Osteoblast (primary cell): ENCODE data around the gene SLCO2B1. TPM values are rescaled to one million over a fixed set of nuclear protein-coding genes. Genes with fewer than 3 reads are reported as not detected.

Source experiments
- DNase-seq: peaks from one replicate; pipeline ENCODE4 v3.0.0; 2011; ENCODE audit warnings: low spot score, mixed read lengths; ENCODE audit not compliant: insufficient read length; ENCODE audit errors: missing footprints
- H2AFZ ChIP-seq: 2 replicates; pipeline ENCODE4 v1.6.0; 2011; ENCODE audit warnings: mild to moderate bottlenecking, low read length
- H3K27ac ChIP-seq: 2 replicates; pipeline ENCODE4 v1.5.1; 2011; ENCODE audit warnings: mild to moderate bottlenecking, low read depth, low read length, moderate library complexity
- H3K27me3 ChIP-seq: 2 replicates; pipeline ENCODE4 v1.6.0; 2012; ENCODE audit warnings: mild to moderate bottlenecking, control low read depth, inconsistent platforms, low read length, moderate library complexity; ENCODE audit not compliant: insufficient read depth
- H3K36me3 ChIP-seq: 2 replicates; pipeline ENCODE4 v1.5.1; 2011; ENCODE audit warnings: mild to moderate bottlenecking, low read length, control low read depth, moderate library complexity; ENCODE audit not compliant: insufficient read depth
- H3K4me1 ChIP-seq: 2 replicates; pipeline ENCODE4 v1.5.1; 2011; ENCODE audit warnings: mild to moderate bottlenecking, low read length, control low read depth, moderate library complexity; ENCODE audit not compliant: insufficient read depth
- H3K4me2 ChIP-seq: 2 replicates; pipeline ENCODE4 v1.6.0; 2011; ENCODE audit warnings: mild to moderate bottlenecking, low read length; ENCODE audit not compliant: insufficient read depth
- H3K4me3 ChIP-seq: fragments of 200-600 bp; sonication (generic); 3 replicates; pipeline ENCODE4 v1.5.1; 2012; ENCODE audit warnings: mild to moderate bottlenecking, low read length, inconsistent platforms; ENCODE audit not compliant: insufficient read depth
- H3K79me2 ChIP-seq: 2 replicates; pipeline ENCODE4 v1.6.0; 2012; ENCODE audit warnings: mild to moderate bottlenecking, low read length, control low read depth, inconsistent platforms; ENCODE audit not compliant: insufficient read depth
- H3K9me3 ChIP-seq: 2 replicates; pipeline ENCODE4 v1.5.1; 2011; ENCODE audit warnings: low read depth, low read length, control low read depth
- H4K20me1 ChIP-seq: 2 replicates; pipeline ENCODE4 v1.6.0; 2012; ENCODE audit warnings: mild to moderate bottlenecking, low read length, control low read depth; ENCODE audit not compliant: insufficient read depth
- total RNA-seq: library from RNA; depleted of rRNA; stranded (reverse); fragments of >200 nt; gene quantifications from 2 replicates; pipeline ENCODE4 v1.2.3, GENCODE V29; 2012
- TF ChIP-seq, protein P1 (sequence below): IDR thresholded peaks from 2 replicates; pipeline ENCODE4 v1.5.1; 2011; ENCODE audit warnings: mild to moderate bottlenecking, low read depth, low read length, moderate library complexity; ENCODE audit errors: extremely low read depth

Gene SLCO2B1
- total RNA-seq, 1 donor = 0.72 TPM

GRCh38 chr11:75201771-75202170 is 50.9 kb downstream of the SLCO2B1 start:
- Histone ChIP-seq H3K79me2 (no peaks in the 10 kb centered on the region), H4K20me1 (no peaks in the 10 kb centered on the region), H3K4me1 (no peaks in the 10 kb centered on the region), H3K36me3 (no peaks in the 10 kb centered on the region), H3K27me3 (peaks cover 7% of the 10 kb centered on the region), H3K9me3 (no peaks in the 10 kb centered on the region), H3K27ac (no peak overlapping the region), H3K4me3 (no peak overlapping the region), H2AFZ (no peak overlapping the region), H3K4me2 (no peak overlapping the region)
- TF ChIP-seq, protein P1, sequence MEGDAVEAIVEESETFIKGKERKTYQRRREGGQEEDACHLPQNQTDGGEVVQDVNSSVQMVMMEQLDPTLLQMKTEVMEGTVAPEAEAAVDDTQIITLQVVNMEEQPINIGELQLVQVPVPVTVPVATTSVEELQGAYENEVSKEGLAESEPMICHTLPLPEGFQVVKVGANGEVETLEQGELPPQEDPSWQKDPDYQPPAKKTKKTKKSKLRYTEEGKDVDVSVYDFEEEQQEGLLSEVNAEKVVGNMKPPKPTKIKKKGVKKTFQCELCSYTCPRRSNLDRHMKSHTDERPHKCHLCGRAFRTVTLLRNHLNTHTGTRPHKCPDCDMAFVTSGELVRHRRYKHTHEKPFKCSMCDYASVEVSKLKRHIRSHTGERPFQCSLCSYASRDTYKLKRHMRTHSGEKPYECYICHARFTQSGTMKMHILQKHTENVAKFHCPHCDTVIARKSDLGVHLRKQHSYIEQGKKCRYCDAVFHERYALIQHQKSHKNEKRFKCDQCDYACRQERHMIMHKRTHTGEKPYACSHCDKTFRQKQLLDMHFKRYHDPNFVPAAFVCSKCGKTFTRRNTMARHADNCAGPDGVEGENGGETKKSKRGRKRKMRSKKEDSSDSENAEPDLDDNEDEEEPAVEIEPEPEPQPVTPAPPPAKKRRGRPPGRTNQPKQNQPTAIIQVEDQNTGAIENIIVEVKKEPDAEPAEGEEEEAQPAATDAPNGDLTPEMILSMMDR = no peak
- peak; percentile 8 for DNase-seq

GRCh38 chr11:75202195-75202594 is 51.3 kb downstream of the SLCO2B1 start:
- DNase-seq = peak; percentile 31
- Histone ChIP-seq H3K4me2 (no peak overlapping the region), H3K9me3 (no peaks in the 10 kb centered on the region), H4K20me1 (no peaks in the 10 kb centered on the region), H3K27ac (no peak overlapping the region), H3K36me3 (no peaks in the 10 kb centered on the region), H3K4me1 (no peaks in the 10 kb centered on the region), H3K79me2 (no peaks in the 10 kb centered on the region), H3K27me3 (peaks cover 9% of the 10 kb centered on the region), H2AFZ (no peak overlapping the region), H3K4me3 (no peak overlapping the region)
- TF ChIP-seq, protein P1 = no peak

DNA sequence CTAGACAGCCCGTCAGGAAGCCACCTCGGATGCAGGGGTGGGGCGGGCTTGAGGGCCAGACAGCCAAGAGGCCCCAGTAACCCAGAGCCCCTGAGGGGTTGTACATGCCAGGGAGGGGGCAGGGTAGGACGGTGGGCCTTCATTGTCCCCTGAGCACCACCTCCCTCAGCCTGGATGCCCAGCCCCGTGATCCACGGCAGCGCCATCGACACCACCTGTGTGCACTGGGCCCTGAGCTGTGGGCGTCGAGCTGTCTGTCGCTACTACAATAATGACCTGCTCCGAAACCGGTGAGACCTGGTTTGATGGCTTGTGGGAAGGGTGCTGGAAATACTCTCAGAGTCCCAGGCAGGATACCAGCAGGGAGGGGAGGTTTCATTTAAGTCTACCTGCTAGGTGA is 52.2 kb downstream of the SLCO2B1 start:
- no peak overlapping the region for H3K4me3 ChIP-seq
- H3K9me3 ChIP-seq = no peaks in the 10 kb centered on the region
- TF ChIP-seq, protein P1 = no peak
- H3K79me2 ChIP-seq = no peaks in the 10 kb centered on the region
- DNase-seq = peak; percentile 76
- H3K4me1 ChIP-seq = no peaks in the 10 kb centered on the region
- H2AFZ ChIP-seq = no peak overlapping the region
- peaks cover 9% of the 10 kb centered on the region for H3K27me3 ChIP-seq
- H3K27ac ChIP-seq = no peak overlapping the region
- no peaks in the 10 kb centered on the region for H3K36me3 ChIP-seq
- H4K20me1 ChIP-seq = no peaks in the 10 kb centered on the region
- no peak overlapping the region for H3K4me2 ChIP-seq

GRCh38 chr11:75203641-75204011 is 52.7 kb downstream of the SLCO2B1 start:
- Histone ChIP-seq H3K4me2 (no peak overlapping the region), H3K27ac (no peak overlapping the region), H3K27me3 (peaks cover 10% of the 10 kb centered on the region), H3K9me3 (no peaks in the 10 kb centered on the region), H3K36me3 (no peaks in the 10 kb centered on the region), H3K4me3 (no peak overlapping the region), H2AFZ (no peak overlapping the region), H4K20me1 (no peaks in the 10 kb centered on the region), H3K4me1 (no peaks in the 10 kb centered on the region), H3K79me2 (no peaks in the 10 kb centered on the region)
- DNase-seq = peak; percentile 19
- TF ChIP-seq, protein P1 = no peak
